ENCODE data around the gene FIS1.

DNA sequence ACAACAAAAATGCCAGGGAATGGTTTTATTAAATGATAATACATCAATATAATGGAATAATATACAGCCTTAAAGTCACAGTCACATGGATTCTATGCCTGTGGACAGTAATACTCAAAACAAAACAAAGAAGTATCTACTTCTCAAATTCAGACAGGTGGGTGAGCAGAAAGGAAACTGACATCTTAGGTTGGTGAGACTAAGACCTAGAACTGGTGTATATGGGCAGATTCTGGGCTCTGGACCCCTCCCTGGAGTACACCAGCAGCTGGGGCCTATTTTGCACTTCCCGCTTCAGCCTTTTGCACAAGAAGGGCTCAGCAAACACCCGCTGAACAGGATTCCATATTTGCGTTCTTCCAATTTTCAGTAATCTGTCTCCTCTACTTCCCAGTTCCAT lies 5.4 kb upstream of the FIS1 start:
- TF ChIP-seq, protein P1, sequence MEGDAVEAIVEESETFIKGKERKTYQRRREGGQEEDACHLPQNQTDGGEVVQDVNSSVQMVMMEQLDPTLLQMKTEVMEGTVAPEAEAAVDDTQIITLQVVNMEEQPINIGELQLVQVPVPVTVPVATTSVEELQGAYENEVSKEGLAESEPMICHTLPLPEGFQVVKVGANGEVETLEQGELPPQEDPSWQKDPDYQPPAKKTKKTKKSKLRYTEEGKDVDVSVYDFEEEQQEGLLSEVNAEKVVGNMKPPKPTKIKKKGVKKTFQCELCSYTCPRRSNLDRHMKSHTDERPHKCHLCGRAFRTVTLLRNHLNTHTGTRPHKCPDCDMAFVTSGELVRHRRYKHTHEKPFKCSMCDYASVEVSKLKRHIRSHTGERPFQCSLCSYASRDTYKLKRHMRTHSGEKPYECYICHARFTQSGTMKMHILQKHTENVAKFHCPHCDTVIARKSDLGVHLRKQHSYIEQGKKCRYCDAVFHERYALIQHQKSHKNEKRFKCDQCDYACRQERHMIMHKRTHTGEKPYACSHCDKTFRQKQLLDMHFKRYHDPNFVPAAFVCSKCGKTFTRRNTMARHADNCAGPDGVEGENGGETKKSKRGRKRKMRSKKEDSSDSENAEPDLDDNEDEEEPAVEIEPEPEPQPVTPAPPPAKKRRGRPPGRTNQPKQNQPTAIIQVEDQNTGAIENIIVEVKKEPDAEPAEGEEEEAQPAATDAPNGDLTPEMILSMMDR (conservative IDR thresholded peaks at IDR 0.05; ENCODE audit: low read depth in 2 of 2): no peak
- TF ChIP-seq, protein P2, sequence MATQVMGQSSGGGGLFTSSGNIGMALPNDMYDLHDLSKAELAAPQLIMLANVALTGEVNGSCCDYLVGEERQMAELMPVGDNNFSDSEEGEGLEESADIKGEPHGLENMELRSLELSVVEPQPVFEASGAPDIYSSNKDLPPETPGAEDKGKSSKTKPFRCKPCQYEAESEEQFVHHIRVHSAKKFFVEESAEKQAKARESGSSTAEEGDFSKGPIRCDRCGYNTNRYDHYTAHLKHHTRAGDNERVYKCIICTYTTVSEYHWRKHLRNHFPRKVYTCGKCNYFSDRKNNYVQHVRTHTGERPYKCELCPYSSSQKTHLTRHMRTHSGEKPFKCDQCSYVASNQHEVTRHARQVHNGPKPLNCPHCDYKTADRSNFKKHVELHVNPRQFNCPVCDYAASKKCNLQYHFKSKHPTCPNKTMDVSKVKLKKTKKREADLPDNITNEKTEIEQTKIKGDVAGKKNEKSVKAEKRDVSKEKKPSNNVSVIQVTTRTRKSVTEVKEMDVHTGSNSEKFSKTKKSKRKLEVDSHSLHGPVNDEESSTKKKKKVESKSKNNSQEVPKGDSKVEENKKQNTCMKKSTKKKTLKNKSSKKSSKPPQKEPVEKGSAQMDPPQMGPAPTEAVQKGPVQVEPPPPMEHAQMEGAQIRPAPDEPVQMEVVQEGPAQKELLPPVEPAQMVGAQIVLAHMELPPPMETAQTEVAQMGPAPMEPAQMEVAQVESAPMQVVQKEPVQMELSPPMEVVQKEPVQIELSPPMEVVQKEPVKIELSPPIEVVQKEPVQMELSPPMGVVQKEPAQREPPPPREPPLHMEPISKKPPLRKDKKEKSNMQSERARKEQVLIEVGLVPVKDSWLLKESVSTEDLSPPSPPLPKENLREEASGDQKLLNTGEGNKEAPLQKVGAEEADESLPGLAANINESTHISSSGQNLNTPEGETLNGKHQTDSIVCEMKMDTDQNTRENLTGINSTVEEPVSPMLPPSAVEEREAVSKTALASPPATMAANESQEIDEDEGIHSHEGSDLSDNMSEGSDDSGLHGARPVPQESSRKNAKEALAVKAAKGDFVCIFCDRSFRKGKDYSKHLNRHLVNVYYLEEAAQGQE (IDR thresholded peaks at IDR 0.05; ENCODE audit: unreplicated experiment): no peak
